B cell (primary cell): ENCODE data around the gene BCAP29.

Experiments
- CTCF ChIP-seq: fragments of 200-600 bp; IDR thresholded peaks from one replicate; pipeline ENCODE4 v1.8.0; 2022; ENCODE audit warnings: antibody characterized with exemption, mild to moderate bottlenecking
- EZH2 ChIP-seq: IDR thresholded peaks from 2 replicates; pipeline ENCODE4 v1.6.1; 2012; ENCODE audit warnings: borderline replicate concordance, low read depth, mild to moderate bottlenecking, moderate library complexity, low read length; ENCODE audit not compliant: insufficient read depth, poor library complexity, severe bottlenecking

- TF ChIP-seq CTCF (no peak), EZH2 (no peak)
Measured at GRCh38 chr7:107613948-107614347, 33.9 kb downstream of the BCAP29 start.
